GM19043 (cell line): ENCODE measurements around the gene PDLIM1.

ENCODE experiments used
- ATAC-seq: cut with Tn5 transposase; IDR thresholded peaks from one replicate; pipeline ENCODE4 v1.9.1; 2021; ENCODE audit warnings: low read depth; ENCODE audit not compliant: unreplicated experiment

Gene PDLIM1, protein sequence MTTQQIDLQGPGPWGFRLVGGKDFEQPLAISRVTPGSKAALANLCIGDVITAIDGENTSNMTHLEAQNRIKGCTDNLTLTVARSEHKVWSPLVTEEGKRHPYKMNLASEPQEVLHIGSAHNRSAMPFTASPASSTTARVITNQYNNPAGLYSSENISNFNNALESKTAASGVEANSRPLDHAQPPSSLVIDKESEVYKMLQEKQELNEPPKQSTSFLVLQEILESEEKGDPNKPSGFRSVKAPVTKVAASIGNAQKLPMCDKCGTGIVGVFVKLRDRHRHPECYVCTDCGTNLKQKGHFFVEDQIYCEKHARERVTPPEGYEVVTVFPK

DNA sequence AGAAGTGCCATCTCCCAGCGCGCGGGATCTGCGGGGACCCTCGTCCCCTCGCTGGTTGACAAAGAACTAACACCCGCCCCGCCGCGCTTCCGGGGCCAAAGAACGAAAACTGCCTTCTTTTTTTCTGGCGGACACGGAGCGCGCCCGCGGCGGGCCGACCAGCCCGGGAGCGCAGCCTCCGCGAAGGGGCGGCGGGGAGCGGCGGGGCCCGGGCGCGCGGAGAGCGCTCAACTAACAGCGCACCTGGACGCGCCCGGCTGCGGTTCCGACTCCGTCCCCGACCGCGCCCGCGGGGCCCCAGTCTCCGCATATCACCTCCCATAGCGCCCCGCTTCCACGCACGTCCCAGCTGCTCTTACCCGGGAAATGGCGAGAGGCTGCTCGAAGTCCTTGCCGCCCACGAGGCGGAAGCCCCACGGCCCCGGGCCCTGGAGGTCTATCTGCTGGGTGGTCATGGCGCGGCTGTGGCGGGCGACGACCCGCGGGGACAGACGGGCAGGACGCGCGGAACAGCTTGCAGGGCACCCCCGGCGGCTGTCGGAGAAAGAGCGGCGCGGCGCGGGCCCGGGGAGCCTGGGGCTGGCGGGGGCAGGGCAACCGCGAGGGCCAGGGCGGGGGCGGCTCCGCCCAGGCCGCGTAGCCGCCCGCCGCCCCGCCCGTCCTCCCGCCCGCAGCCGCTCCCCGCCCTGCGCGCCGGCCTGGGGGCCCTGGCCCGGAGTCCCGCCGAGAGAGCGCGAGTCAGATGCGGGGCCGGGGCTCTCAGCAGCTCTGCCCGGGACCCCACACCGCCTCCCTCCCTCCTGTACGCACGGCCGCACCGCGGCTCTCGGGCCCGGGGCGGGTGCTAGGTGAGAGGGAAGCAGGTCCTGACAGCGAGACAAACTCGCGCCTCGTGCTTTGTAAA lies at the start of gene PDLIM1:
Gene PDLIM1 (minus strand): TSS at position 543 of the 904 bp plus-strand sequence. CDS start 88 bp downstream, at position 455.
- ATAC-seq, result peak; percentile 30

DNA sequence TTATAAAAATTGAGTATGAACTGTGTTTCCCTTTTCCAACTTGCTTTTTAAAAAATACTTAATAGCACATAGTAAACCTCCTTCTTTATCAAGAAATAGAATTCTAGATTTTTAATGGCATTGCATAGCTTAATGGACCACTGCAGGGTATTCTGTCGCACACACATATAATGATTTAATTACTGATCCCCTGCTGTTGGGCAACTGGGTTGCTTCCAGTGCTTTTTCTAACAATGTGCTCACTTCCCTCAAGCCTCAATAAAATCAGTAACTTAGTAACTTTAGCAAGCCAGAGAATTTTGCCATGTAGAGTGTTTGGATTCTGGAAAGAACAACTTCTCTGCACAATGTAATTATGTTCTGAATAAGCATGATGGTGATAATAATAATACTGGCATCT lies 49.1 kb upstream of the PDLIM1 start:
- ATAC-seq, result no peak

DNA sequence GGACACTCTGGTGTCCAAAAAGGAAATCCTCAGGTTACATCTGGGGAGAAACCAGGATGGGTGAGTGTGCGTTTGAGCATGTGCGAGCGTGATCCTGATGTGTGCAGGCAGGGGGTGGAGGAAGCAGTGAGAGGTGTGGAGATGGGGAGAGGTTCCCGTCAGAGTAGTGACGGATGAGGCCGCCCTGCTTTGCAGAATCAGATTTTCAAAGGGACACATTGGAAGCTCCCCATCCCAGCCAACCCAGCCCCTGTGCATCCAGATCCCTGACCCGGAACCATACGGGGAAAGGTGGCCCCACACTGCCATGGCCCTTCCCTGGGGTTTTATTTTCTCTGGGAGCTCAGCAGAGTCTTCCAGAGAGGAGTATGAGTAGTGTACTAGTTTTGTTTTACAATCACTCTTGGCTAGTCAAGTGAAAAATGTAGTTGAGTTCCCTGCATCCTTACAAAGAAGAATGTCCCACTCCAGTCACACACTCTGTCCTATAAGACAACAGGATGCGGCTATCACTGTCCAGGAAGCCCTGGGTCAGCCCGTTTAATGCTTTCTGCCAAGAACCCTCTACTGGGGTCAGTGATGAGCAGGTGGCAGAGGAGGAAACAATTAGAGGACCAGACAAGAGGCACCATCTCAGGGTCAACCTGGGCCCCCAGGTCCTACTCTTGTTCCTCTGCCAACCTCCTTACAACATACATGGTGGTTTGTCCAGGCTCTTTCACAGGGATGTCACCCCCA lies 46.8 kb upstream of the PDLIM1 start:
- no peak for ATAC-seq

DNA sequence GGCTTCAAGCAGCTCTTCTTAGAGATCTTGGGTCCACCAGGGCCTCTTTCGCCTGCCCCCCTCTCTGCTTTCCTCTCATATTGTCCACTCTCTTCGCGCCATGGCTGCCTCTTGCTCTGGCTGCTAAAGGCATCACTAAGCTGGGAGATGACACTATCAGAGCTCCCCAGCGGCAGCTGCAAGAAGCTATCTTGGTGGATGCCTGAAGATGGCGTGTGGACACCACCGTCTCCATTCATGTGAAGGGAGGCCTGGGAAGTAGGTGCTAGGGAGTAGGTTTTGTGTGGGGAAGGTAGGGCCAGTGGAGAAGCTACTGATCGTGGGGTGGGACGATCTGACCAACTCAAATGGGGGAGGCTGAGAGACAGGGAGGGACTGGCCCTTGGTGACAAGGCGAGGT lies 45.9 kb upstream of the PDLIM1 start:
- ATAC-seq, result no peak

DNA sequence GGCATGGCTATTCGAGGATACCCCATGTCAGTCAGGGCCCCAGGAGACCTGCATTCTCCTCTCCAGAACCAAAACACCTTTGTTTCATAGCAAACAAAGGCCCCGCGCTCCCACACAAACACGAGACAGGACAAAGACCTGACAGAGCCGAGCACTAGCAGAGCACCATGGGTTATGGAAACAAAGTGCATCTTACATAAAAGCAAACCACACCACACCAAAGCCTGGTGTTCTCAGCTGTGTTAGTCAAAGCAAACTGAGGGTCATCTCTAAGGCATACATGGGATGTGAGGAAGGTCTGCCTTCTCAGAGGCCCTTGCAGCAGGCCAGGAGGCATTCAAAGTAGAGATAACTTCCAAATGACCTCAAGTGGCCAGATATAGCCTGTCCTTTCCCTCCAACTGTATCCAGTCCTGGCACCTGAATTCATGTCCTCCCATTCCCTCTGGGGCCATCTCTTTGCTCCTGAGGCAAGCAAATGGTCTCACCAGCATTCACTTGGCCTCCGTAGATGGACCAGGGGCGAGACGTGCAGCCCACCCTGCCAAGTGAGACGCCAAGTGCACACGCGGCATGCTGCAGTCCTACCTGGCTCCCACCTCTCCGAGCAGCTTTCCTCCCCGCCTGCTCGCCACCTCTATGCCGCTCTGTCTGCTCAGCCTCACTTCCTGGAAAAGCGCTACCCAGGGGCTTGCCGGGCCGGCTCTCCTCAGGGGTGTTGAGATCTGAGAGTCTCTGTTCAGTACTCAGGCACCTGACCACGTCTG lies 45.3 kb upstream of the PDLIM1 start:
- no peak for ATAC-seq

DNA sequence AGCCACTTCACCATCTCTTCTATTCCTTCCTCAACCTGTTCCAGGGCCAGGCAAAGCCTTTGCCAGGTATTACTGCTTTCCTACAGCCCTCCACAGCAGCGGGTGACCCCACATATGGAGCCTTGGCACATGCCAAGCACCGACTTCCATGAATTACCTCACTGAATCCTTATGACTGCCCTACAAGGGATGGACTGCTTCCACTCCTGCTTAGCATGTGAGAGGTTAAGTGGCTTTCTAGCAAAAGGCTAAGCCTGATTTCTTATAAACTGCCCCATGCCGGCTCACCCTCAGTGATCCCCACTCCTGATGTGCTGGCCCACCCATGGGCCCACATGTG lies 44.0 kb upstream of the PDLIM1 start:
- no peak for ATAC-seq

DNA sequence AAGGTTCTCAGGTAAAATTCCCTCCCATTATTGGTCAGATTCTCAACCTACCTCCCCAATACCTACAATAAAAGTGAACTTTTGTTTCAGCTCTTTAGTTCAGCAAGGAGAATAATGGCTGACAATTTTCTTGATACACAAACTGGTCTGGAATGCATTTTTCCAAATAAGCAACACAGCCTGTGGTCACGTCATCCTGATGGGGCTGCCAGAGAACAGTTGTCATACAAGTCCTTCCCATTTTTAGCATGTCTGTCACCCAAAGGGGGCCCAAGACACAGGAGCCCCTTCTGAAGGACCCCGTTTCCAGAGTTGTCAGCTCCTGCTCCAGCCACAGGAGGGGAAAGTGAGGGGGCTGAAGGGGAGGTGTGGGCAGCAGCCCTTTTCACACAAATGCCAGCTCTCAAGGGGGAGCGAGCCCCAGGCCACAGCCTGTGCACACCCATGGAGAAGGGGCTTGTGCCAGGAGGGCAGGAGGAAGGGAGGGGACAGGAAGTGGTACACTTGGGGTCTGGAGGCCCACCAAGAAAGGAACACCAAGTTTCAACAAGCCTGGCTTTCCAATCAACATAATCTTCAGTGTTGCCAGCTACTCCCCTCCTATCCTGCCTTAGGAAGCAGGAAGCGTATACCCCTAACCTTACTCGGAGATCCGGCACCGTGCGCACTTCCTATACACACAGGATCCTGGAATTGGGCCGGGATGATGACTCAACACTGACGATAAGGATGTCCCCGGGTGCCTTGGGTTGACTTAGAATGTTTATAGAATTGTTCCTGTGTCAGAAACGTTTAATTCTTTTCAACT lies 43.4 kb upstream of the PDLIM1 start:
- no peak for ATAC-seq

DNA sequence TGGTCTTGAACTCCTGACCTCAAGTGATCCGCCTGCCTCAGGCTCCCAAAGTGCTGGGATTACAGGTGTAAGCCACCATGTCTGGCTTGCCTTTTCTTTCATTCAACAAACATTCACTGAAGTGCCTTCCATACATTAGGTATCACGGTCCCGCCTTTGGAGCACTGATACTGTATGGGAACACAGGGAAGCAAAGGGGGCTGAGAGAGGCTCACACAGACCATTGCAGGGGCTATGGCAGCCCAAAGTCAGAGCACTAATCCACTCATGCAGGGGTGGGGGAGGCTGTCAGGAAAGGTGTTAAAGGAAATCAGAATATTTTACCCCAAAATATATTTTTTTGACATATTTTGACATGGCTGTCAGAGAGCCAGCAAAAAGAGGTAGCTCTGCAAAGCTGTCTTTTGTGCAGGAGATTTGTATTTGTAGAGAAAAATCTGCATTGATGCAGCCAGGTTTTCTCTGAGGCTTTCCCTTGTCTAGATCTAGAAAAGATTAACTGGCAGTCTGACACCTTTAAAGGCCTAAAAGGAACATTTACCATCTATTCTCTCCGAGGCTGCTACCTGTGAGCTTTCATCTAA lies 42.0 kb upstream of the PDLIM1 start:
- no peak for ATAC-seq

DNA sequence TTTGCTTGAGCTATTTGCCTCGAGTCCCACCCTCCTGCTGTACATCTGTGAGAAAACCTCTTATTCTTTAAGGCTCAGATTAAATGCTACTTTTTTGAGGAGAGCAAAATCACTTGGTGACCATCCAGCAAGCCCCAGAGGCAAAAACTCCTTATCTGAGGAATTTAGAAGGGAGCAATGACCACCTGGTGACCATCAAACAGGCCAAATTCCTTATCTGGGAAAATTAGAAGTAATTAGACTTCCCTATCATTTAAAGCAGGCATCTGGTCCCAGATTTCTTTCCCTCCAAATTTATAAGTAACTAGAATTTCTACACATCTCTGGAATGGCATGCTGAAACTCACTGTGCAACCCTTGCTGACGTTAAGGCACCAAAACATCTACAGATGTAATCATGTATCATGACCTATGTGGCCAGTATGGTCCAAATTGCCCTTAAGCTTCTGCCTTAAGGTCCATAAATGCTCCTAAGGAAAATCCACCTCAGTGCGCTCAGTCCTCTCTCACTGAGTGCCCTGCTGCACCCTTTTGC lies 40.9 kb upstream of the PDLIM1 start:
- no peak for ATAC-seq

DNA sequence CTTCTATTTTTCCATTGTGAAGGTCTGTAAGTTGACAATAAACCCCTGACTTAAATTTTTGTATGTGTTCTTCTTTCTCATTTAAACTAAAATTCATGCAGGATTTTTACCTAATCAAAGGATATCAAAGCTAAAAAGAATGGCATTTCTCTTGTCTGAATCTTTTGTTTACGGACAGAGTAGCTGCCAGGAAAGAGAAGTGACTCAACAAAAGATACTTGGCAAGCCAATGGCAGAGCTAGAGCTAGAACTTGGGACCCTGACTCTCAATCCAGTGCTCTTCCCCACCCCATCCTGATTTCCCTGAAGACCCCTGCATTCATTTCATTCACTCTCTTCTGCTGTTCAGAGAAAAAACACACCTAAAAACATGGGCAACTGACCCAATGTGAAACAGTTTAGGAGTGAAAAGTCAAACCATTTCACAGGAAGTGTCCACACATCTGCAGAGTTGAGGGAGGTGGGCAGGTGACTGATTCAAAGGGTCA lies 40.2 kb upstream of the PDLIM1 start:
- ATAC-seq, result no peak

DNA sequence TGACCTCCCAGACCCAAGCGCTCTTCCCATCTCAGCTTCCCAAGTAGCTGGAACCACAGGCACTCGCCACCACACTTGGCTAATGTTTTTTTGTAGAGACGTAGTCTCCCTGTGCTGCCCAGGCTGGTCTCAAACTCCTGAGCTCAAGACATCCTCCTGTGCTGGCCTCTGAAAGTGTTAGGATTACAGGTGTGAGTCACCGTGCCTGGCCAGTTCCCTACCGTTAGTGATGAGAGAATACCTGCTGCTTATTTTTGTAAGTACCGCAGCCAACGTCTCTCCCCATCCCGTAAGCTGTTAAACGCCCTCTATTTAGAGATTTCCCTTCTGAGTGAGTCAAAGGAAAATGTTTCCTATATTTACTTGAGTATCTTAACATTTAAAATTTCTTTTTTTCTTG lies 38.5 kb upstream of the PDLIM1 start:
- ATAC-seq, result no peak

DNA sequence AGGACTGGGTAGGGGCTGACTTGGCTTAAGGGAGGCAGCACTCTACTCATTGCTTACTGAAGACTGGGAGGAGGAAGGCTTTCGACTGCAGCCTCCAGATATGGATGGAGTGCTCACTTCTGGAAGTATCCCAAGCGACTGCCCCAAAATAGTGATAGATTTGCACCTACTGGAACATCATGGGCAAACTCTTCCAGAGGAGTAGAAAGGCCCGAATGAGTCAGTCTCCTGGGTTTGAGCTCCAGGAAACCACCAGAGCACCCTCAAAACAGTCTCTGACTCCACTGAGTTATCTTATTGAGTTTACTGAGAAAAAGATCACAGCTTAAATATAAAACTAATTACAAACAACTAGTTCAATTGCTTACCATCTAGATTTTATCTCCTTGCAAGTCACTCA lies 37.2 kb upstream of the PDLIM1 start:
- ATAC-seq, result no peak

DNA sequence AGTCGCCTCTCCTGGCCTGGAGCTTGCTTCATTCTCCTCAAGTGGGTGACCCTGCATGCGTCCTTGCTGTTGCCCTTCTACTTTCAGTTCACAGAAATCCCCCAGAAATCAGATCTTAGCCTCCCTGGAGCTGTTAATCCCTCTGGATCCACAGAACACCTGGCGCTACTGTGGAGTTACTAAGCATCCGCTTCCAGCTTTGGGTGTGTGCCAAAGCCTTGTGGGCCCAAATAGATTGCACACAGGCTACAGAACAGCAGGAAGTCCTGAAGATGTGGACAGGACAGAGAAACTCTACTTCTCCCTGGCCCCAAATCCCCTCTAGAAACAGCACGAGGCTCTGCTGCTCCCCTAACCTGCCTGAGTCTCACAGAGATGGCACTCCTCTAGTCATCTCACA lies 36.6 kb upstream of the PDLIM1 start:
- ATAC-seq, result no peak

DNA sequence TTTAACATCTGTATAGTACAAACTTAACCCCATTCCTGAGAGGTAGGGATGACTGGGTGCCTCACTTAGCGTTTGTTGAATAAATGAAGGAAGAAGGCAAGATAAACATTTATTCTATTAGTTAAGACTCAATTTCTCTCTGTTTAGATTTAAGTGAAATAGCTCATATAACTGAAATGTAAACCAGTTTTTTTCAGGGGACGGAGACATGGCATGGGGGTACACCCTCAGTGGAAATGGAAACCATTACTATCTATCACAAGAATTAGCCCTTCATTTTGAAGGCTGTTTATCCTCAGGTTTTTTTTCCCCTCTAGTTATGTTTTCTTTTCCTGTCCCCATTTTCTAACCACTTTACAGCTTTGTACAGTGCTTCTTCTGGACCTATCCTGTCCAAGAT lies 35.6 kb upstream of the PDLIM1 start:
- no peak for ATAC-seq

DNA sequence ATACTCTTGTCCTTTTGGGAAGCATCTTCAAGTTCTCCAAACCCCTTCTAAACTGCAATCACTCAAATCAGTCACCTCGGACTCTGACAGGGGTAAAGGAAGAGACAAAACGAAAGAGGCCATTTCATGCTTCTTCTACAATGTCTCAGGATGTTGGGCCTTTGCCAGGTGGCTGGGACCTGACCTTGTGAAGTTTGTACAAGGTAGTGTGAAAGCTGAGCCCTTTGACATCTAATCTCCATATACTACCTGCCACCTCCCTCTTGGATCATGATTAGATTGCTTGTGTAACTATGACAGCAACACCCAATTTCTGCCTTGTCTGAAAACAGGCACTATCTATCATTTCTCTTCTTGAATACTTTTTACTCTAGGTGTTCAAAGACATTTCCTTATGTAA lies 35.1 kb upstream of the PDLIM1 start:
- no peak for ATAC-seq

DNA sequence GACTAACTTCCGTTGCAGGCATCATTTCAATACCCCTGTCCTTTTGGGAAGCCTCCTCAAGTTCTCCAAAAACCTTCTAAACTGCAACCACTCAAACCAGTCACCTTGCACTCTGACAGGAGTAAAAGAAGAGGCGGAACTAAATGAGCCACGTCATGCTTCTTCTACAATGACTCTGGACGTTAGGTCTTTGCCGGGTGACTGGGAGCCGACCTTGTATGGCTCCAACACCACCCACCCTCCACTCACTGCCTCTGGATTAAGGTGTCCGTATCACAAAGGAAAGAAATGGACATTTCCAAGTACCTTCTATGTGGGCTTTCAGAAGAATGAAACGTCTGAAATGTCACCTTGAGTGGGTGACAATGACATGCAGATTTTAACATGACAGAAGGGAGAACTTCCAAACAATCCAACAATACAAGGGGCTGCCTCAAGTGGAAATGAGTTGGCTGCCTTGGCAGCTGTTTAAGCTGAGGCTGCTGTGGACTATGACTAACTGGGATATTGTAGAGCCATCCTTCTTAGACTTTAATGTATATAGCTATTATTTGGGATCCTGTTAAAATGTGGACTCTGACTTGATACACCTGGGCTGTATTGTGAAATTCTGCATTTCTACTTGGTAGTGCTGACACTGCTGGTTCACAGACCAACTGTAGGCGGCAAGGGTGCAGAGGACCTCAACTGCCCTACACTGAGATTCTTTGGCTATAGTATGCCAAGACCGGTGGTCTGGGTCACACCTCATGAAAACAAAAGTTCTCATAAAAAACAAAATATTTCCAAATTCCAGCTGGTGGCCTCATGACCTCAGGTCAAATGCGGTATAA lies 33.8 kb upstream of the PDLIM1 start:
- ATAC-seq, result no peak

DNA sequence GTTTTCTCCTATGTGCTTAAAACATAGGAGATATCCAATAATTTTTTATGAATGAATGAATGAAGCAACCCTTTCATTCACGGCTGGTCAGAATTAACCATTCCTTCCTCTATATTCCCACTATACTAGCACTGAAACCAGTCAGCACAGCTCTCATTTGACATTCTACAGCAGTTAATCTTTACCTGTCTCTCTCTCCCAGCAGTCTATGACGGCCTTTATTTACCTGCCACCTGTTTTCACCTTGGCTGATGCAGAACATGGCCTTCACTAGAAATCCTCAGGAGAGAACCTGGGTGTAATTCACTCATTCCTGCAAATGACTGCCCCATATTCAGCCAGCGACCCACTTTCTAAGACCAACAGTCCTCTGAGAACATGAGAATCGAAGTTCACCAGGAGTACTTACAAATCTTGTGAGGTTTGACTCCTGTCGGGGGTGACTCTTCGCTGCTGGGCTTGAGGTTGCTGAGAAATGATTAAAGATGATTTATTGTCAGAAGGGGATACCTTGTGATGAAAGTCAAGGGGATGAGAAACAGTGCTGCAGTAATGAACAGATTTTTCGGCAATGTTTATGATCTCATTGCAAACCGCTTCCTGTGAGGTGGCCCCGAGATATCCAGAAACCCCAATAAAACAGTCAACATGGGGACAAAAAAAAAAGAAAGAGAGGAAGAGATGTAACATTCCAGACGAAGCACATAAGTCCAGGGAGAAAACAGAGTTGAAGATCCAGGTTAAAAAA lies 30.9 kb upstream of the PDLIM1 start:
- ATAC-seq, result no peak
